ENCODE results near the gene PRKN.

The PRKN gene

DNA sequence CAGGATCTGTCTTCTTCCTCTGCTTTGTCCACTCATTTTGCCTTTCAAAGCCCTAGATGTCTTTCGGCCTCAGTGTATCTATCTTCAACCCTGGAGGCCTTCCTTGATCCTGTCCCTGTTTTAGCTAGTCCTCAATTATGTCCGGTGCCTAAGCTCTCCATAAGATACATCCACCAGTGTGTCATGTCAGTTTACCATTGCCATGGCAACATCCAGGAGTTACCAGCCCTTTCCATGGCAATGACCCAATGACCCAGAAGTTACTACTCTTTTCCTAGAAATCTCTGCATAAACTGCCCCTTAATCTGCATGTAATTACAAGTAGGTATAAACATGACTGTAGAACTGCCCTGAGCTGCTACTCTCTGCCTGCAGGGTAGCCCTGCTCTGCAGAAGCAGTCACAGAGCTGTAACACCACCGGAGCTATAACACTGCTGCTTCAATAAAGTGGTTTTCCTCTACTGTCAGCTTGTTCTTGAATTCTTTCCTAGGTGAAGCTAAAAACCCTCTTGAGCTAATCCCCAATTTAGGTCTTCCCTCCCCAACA lies 741.6 kb downstream of the PRKN start:
- TF ChIP-seq CTCF (IDR thresholded peaks at IDR 0.05; ENCODE audit: insufficient read depth, low read depth, low read length, missing control alignments), result no peak
- no peak overlapping the region for H3K4me3 ChIP-seq (ENCODE audit: low read length)
- no peak for DNase-seq (ENCODE audit: low read depth)

DNA sequence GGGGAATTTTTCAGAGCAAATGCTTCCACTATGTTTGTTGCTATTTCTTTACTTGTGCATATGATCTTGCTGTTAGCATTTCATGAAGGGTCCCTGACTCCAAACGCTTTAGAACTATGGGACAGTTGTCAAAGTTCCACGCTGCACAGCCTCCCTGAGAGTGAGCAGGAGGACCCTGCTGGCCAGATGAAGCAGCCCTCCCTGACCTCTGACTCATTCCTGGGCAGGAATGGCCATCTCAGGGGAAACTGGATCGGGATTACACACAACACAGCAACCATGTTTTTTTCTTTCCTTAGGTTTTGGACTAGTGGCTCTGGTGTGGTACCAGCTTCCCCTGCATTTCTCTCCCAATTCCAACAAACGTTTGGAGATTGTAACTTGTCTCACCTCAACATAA lies 742.9 kb downstream of the PRKN start:
- no peak for DNase-seq (ENCODE audit: low read depth)
- no peak for TF ChIP-seq CTCF (IDR thresholded peaks at IDR 0.05; ENCODE audit: insufficient read depth, low read depth, low read length, missing control alignments)
- no peak overlapping the region for H3K4me3 ChIP-seq (ENCODE audit: low read length)

GRCh38 chr6:161976553-161976952 lies 751.0 kb downstream of the PRKN start:
- no peak for TF ChIP-seq CTCF (IDR thresholded peaks at IDR 0.05; ENCODE audit: insufficient read depth, low read depth, low read length, missing control alignments)
- DNase-seq (ENCODE audit: low read depth), result no peak
- no peak overlapping the region for H3K4me3 ChIP-seq (ENCODE audit: low read length)

DNA sequence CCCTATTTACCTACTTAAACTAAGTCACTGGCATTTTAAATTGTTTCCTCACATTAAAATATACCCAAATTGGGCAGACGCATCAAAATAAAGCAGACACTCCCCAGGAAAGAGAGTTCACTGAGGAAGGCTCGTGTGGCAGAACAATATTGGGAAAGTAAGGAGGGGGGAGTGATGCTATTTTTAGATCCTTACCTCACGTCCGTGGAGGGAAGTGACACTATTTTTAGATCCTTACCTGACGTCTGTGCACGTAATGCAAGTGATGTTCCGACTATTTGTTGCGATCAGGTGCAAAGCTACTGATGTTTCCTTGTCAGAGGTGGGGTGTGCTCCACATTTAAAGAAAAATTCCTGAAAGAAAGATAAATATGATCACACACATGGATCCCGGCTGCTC lies 754.5 kb downstream of the PRKN start:
- no peak overlapping the region for H3K4me3 ChIP-seq (ENCODE audit: low read length)
- no peak for DNase-seq (ENCODE audit: low read depth)
- no peak for TF ChIP-seq CTCF (IDR thresholded peaks at IDR 0.05; ENCODE audit: insufficient read depth, low read depth, low read length, missing control alignments)

- DNase-seq (ENCODE audit: low read depth), result no peak
- no peak overlapping the region for H3K4me3 ChIP-seq (ENCODE audit: low read length)
- TF ChIP-seq CTCF (IDR thresholded peaks at IDR 0.05; ENCODE audit: insufficient read depth, low read depth, low read length, missing control alignments), result no peak
Measured at GRCh38 chr6:161971043-161971442, 756.5 kb downstream of the PRKN start.

- no peak overlapping the region for H3K4me3 ChIP-seq (ENCODE audit: low read length)
- DNase-seq (ENCODE audit: low read depth), result no peak
- TF ChIP-seq CTCF (IDR thresholded peaks at IDR 0.05; ENCODE audit: insufficient read depth, low read depth, low read length, missing control alignments), result no peak
Measured at GRCh38 chr6:161963634-161964234, 763.8 kb downstream of the PRKN start.

GRCh38 chr6:161963181-161963580 lies 764.4 kb downstream of the PRKN start:
- DNase-seq (ENCODE audit: low read depth), result no peak
- H3K4me3 ChIP-seq (ENCODE audit: low read length), result no peak overlapping the region
- TF ChIP-seq CTCF (IDR thresholded peaks at IDR 0.05; ENCODE audit: insufficient read depth, low read depth, low read length, missing control alignments), result no peak

All from epithelial cell of esophagus (primary cell).